MM.1S (cell line): ENCODE data around the gene BCAR3.

Experiments used
- DNase-seq: peaks from one replicate; pipeline ENCODE4 v3.0.0-alpha.2; 2015
- H2AFZ ChIP-seq: fragments of 300-600 bp; sonication (generic); 2 replicates; pipeline ENCODE4 v1.6.0; 2016; ENCODE audit warnings: antibody characterized with exemption, low read length
- H3F3A ChIP-seq: fragments of 300-600 bp; sonication (generic); 2 replicates; pipeline ENCODE4 v1.6.1; 2016; ENCODE audit warnings: mild to moderate bottlenecking, antibody characterized with exemption, low read length, moderate library complexity, mixed read lengths; ENCODE audit not compliant: insufficient read depth
- H3K27ac ChIP-seq: fragments of 300-600 bp; sonication (generic); 2 replicates; pipeline ENCODE4 v1.5.1; 2016; ENCODE audit warnings: mild to moderate bottlenecking, low read length
- H3K27me3 ChIP-seq: fragments of 300-600 bp; sonication (generic); replicated peaks from 2 replicates; pipeline ENCODE4 v1.6.0; 2016; ENCODE audit warnings: low read length; ENCODE audit not compliant: insufficient read depth
- H3K36me3 ChIP-seq: fragments of 300-600 bp; sonication (generic); replicated peaks from 2 replicates; pipeline ENCODE4 v1.6.1; 2016; ENCODE audit warnings: mild to moderate bottlenecking, low read length, mixed read lengths; ENCODE audit not compliant: insufficient read depth
- H3K4me1 ChIP-seq: fragments of 300-600 bp; sonication (generic); 2 replicates; pipeline ENCODE4 v1.6.1; 2016; ENCODE audit warnings: low read length, mixed read lengths
- H3K4me2 ChIP-seq: fragments of 300-600 bp; sonication (generic); 2 replicates; pipeline ENCODE4 v1.6.0; 2016; ENCODE audit warnings: low read depth, low read length
- H3K4me3 ChIP-seq: fragments of 300-600 bp; sonication (generic); 2 replicates; pipeline ENCODE4 v1.5.1; 2016; ENCODE audit warnings: low read length, mixed read lengths
- H3K79me2 ChIP-seq: fragments of 300-600 bp; sonication (generic); 2 replicates; pipeline ENCODE4 v1.6.1; 2016; ENCODE audit warnings: mixed run types, low read length, mixed read lengths
- H3K9ac ChIP-seq: fragments of 300-600 bp; sonication (generic); 2 replicates; pipeline ENCODE4 v1.6.1; 2016; ENCODE audit warnings: low read length, mixed read lengths
- H3K9me2 ChIP-seq: fragments of 300-600 bp; sonication (generic); replicated peaks from 2 replicates; pipeline ENCODE4 v1.6.1; 2016; ENCODE audit warnings: mild to moderate bottlenecking, low read length, mixed read lengths; ENCODE audit not compliant: insufficient read depth
- H3K9me3 ChIP-seq: fragments of 300-600 bp; sonication (generic); replicated peaks from 2 replicates; pipeline ENCODE4 v1.6.1; 2016; ENCODE audit warnings: mild to moderate bottlenecking, low read length, mixed read lengths; ENCODE audit not compliant: insufficient read depth
- H4K20me1 ChIP-seq: fragments of 300-600 bp; sonication (generic); 2 replicates; pipeline ENCODE4 v1.6.1; 2016; ENCODE audit warnings: mild to moderate bottlenecking, low read length, moderate library complexity, mixed read lengths; ENCODE audit not compliant: insufficient read depth
- CTCF ChIP-seq: fragments of 300-600 bp; sonication (generic); IDR thresholded peaks from 2 replicates; pipeline ENCODE4 v1.5.1; 2016; ENCODE audit warnings: antibody characterized with exemption, low read length, mixed read lengths
- EZH2 ChIP-seq: fragments of 300-600 bp; sonication (generic); optimal IDR thresholded peaks from 2 replicates; pipeline ENCODE3; 2017; ENCODE audit warnings: low read depth, mild to moderate bottlenecking, antibody characterized with exemption, low read length, mixed read lengths
- EZH2phosphoT487 ChIP-seq: fragments of 300-600 bp; sonication (generic); IDR thresholded peaks from 2 replicates; pipeline ENCODE4 v1.6.1; 2018; ENCODE audit warnings: antibody characterized with exemption, low read length

BCAR3 gene

GRCh38 chr1:93659822-93660503 lies 21.7 kb downstream of the BCAR3 start:
- Histone ChIP-seq H3K79me2 (no peaks in the 10 kb centered on the region), H2AFZ (no peak overlapping the region), H3K27ac (no peak overlapping the region), H3K9me2 (no peaks in the 10 kb centered on the region), H3K9me3 (no peaks in the 10 kb centered on the region), H3K4me3 (no peak overlapping the region), H3K36me3 (no peaks in the 10 kb centered on the region), H3K4me1 (no peaks in the 10 kb centered on the region), H3K9ac (no peak overlapping the region), H3F3A (no peaks in the 10 kb centered on the region), H3K4me2 (no peak overlapping the region), H4K20me1 (no peaks in the 10 kb centered on the region), H3K27me3 (no peaks in the 10 kb centered on the region)
- no peak for TF ChIP-seq CTCF
- no peak for TF ChIP-seq EZH2phosphoT487
- no peak for TF ChIP-seq EZH2
- no peak for DNase-seq

- Histone ChIP-seq H3K27ac (no peak overlapping the region), H2AFZ (no peak overlapping the region), H3K4me2 (no peak overlapping the region), H3K4me3 (no peak overlapping the region), H4K20me1 (no peaks in the 10 kb centered on the region), H3K36me3 (no peaks in the 10 kb centered on the region), H3K9ac (no peak overlapping the region), H3K9me3 (no peaks in the 10 kb centered on the region), H3K4me1 (no peaks in the 10 kb centered on the region), H3K27me3 (no peaks in the 10 kb centered on the region), H3K79me2 (no peaks in the 10 kb centered on the region), H3K9me2 (no peaks in the 10 kb centered on the region), H3F3A (no peaks in the 10 kb centered on the region)
- TF ChIP-seq EZH2, result no peak
- no peak for TF ChIP-seq CTCF
- TF ChIP-seq EZH2phosphoT487, result no peak
- DNase-seq, result no peak
Measured at GRCh38 chr1:93658188-93658587, 23.4 kb downstream of the BCAR3 start.

GRCh38 chr1:93656491-93656890 lies 25.1 kb downstream of the BCAR3 start:
- H3K36me3 ChIP-seq, result no peaks in the 10 kb centered on the region
- H3F3A ChIP-seq, result no peaks in the 10 kb centered on the region
- no peak overlapping the region for H2AFZ ChIP-seq
- H3K27me3 ChIP-seq, result no peaks in the 10 kb centered on the region
- DNase-seq, result no peak
- H3K79me2 ChIP-seq, result no peaks in the 10 kb centered on the region
- no peak overlapping the region for H3K4me3 ChIP-seq
- no peak overlapping the region for H3K4me2 ChIP-seq
- H3K27ac ChIP-seq, result no peak overlapping the region
- H3K9me2 ChIP-seq, result no peaks in the 10 kb centered on the region
- no peak overlapping the region for H3K9ac ChIP-seq
- no peaks in the 10 kb centered on the region for H4K20me1 ChIP-seq
- no peaks in the 10 kb centered on the region for H3K9me3 ChIP-seq
- H3K4me1 ChIP-seq, result no peaks in the 10 kb centered on the region
- TF ChIP-seq EZH2phosphoT487 (no peak), EZH2 (no peak), CTCF (no peak)
